GM21786 (cell line): ENCODE results near the gene SPRY2.
"Not testable (repeated sequence)": the region's sequence is repeated elsewhere in the genome, so short reads cannot be mapped to it uniquely, and the experiment has no call there.

Source experiments
- ATAC-seq: cut with Tn5 transposase; IDR thresholded peaks from one replicate; pipeline ENCODE4 v1.9.1; 2021; ENCODE audit not compliant: unreplicated experiment

SPRY2 gene

GRCh38 chr13:80355496-80356094, 14.7 kb upstream of the SPRY2 start:
- not testable (repeated sequence) for ATAC-seq

GRCh38 chr13:80348750-80349149, 7.8 kb upstream of the SPRY2 start:
- no peak for ATAC-seq

GRCh38 chr13:80348314-80348713, 7.4 kb upstream of the SPRY2 start:
- ATAC-seq = no peak

GRCh38 chr13:80345771-80346510, 5.0 kb upstream of the SPRY2 start:
- ATAC-seq = no peak

- ATAC-seq = not testable (repeated sequence)
These were observed 3.1 kb upstream of the SPRY2 start for GRCh38 chr13:80344032-80344431.

GRCh38 chr13:80342471-80343371, 1.8 kb upstream of the SPRY2 start:
- peak; percentile 41 for ATAC-seq

- ATAC-seq = no peak
These were observed 937 bp upstream of the SPRY2 start for GRCh38 chr13:80341756-80342370.

- no peak for ATAC-seq
These were observed 250 bp downstream of the SPRY2 start for GRCh38 chr13:80340651-80341100.

GRCh38 chr13:80339912-80340650, 845 bp downstream of the SPRY2 start:
- ATAC-seq = peak; percentile 11

GRCh38 chr13:80339563-80339911, 1.4 kb downstream of the SPRY2 start:
- ATAC-seq = no peak

GRCh38 chr13:80338781-80339562, 2.0 kb downstream of the SPRY2 start:
- ATAC-seq = no peak

- ATAC-seq = no peak
These were observed 3.4 kb downstream of the SPRY2 start for GRCh38 chr13:80337288-80338081.

- no peak for ATAC-seq
These were observed 4.1 kb downstream of the SPRY2 start for GRCh38 chr13:80336776-80337287.

- ATAC-seq = no peak
These were observed 4.6 kb downstream of the SPRY2 start for GRCh38 chr13:80336370-80336769.

GRCh38 chr13:80334597-80335260, 6.2 kb downstream of the SPRY2 start:
- no peak for ATAC-seq

GRCh38 chr13:80331984-80332383, 8.9 kb downstream of the SPRY2 start:
- ATAC-seq = no peak

- peak; percentile 62 for ATAC-seq
These were observed 11.7 kb downstream of the SPRY2 start for GRCh38 chr13:80329250-80329649.

GRCh38 chr13:80319004-80319403, 21.9 kb downstream of the SPRY2 start:
- no peak for ATAC-seq
